GM13976 (cell line): Measurements from ENCODE around the gene FBXO46.
"Not testable (repeated sequence)": the region's sequence is repeated elsewhere in the genome, so short reads cannot be mapped to it uniquely, and the experiment has no call there.

Source experiments
- DNase-seq: peaks from one replicate; pipeline ENCODE4 v3.0.0; 2012; ENCODE audit warnings: low spot score
- in situ Hi-C: fragments of 300-500 bp; cut with MboI; formaldehyde crosslinking; loops from one replicate; pipeline ENCODE4 v1.12.0; 2022; ENCODE audit warnings: low sequenced_read_pairs, mixed read lengths, inconsistent platforms; ENCODE audit not compliant: unreplicated experiment
- TF ChIP-seq, protein P1 (sequence below): IDR thresholded peaks from 2 replicates; pipeline ENCODE4 v1.5.1; 2012; ENCODE audit warnings: borderline replicate concordance, mild to moderate bottlenecking; ENCODE audit not compliant: insufficient read depth; ENCODE audit errors: extremely low read depth, missing control alignments, control extremely low read depth

FBXO46 gene

DNA sequence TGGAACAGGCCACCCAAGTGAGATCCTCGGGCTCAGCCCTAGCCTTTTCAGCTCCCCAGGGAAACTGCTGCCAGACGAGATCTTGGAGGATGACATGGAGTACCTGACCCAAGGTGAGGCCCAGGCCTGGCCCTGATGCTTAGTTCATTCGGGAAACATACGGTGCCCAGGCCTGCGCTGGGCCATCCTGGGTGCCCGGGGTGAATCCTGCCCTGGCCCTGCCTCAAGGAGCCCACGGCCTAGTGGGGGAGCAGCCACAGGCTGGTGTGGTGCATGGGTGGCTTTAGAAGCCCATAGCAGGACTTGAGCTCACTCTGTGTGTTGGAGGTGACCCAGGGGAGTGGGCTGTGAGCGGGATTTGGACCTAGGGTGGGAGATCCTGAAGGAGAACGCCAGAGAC lies 28.2 kb upstream of the FBXO46 start:
- TF ChIP-seq, protein P1, sequence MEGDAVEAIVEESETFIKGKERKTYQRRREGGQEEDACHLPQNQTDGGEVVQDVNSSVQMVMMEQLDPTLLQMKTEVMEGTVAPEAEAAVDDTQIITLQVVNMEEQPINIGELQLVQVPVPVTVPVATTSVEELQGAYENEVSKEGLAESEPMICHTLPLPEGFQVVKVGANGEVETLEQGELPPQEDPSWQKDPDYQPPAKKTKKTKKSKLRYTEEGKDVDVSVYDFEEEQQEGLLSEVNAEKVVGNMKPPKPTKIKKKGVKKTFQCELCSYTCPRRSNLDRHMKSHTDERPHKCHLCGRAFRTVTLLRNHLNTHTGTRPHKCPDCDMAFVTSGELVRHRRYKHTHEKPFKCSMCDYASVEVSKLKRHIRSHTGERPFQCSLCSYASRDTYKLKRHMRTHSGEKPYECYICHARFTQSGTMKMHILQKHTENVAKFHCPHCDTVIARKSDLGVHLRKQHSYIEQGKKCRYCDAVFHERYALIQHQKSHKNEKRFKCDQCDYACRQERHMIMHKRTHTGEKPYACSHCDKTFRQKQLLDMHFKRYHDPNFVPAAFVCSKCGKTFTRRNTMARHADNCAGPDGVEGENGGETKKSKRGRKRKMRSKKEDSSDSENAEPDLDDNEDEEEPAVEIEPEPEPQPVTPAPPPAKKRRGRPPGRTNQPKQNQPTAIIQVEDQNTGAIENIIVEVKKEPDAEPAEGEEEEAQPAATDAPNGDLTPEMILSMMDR = no peak
- in situ Hi-C loops = no loop called here
- no peak for DNase-seq

- TF ChIP-seq, protein P1 = no peak
- DNase-seq = no peak
- in situ Hi-C loops = no loop called here
These were observed 27.0 kb upstream of the FBXO46 start for GRCh38 chr19:45757695-45758094.

GRCh38 chr19:45754323-45754722 lies 23.6 kb upstream of the FBXO46 start:
- TF ChIP-seq, protein P1 = no peak
- DNase-seq = peak; percentile 17
- in situ Hi-C loops = no loop called here

DNA sequence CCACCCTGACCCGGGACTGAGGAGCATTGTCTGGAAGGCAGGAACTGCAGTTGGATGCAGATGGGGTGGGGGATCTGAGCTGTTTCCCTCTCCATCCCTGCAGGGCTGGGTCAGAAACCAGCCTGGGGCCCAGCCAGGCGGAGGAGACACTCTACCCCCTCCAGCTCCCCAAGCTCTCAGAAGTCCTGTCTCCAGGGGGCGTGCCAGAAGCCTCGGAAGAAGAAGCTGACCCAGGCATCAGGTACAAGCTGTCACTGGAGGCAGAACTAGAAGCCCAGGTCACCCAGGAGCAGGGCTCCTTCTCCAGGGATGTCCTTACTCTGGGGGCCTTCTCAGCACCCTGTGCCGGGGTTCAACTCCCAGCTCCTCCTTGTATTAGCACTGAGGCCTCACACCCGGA lies 22.9 kb upstream of the FBXO46 start:
- peak; percentile 37 for DNase-seq
- TF ChIP-seq, protein P1 = no peak
- in situ Hi-C loops = no loop called here

DNA sequence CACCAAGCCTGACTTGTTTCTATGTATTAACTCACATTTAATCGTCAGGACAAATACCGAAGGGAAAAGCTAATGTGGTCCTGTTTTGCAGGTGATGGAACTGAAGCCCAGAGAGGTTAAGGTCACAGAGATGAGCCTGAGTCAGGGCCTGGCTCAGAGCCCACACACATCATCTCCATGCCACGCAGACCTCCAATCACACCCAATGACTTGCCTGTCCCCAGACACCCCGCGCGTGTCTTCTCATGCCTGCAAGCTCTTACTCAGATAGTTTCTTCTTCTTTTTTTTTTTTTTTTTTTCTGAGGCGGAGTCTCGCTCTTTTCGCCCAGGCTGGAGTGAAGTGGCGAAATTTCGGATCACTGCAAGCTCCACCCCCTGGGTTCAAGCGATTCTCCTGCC lies 21.9 kb upstream of the FBXO46 start:
- TF ChIP-seq, protein P1 = no peak
- in situ Hi-C loops = no loop called here
- no peak for DNase-seq

DNA sequence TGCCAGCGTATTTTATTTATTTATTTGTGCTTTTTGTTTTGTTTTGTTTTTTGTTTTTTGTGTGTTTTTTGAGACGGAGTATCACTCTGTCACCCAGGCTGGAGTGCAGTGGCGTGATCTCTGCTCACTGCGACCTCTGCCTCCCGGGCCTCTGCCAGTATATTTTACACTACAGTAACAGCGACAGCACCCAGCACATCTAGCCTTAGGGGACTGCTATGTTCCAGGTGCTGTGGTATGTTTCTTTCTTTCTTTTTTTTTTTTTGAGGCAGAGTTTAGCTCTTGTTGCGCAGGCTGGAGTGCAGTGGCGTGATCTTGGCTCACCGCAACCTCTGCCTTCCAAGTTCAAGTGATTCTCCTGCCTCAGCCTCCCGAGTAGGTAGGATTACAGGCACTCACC lies 20.8 kb upstream of the FBXO46 start:
- DNase-seq, in situ Hi-C loops: not testable (repeated sequence)

GRCh38 chr19:45747513-45747912 lies 16.8 kb upstream of the FBXO46 start:
- TF ChIP-seq, protein P1 = no peak
- DNase-seq = no peak
- in situ Hi-C loops = no loop called here
